AG10803 (cell line): ENCODE data around the gene STK39.

Source experiments
- DNase-seq: peaks from one replicate; pipeline ENCODE4 v3.0.0; 2010; ENCODE audit warnings: low read depth
- H3K4me3 ChIP-seq: 2 replicates; pipeline ENCODE4 v1.5.1; 2011; ENCODE audit warnings: mild to moderate bottlenecking, low read length, control low read depth
- CTCF ChIP-seq: conservative IDR thresholded peaks from 2 replicates; pipeline ENCODE4 v1.5.1; 2011; ENCODE audit warnings: mild to moderate bottlenecking, low read length, control low read depth, inconsistent platforms

Gene STK39

GRCh38 chr2:168233726-168234406, 13.5 kb downstream of the STK39 start:
- no peak for TF ChIP-seq CTCF
- no peak overlapping the region for H3K4me3 ChIP-seq
- DNase-seq: no peak

DNA sequence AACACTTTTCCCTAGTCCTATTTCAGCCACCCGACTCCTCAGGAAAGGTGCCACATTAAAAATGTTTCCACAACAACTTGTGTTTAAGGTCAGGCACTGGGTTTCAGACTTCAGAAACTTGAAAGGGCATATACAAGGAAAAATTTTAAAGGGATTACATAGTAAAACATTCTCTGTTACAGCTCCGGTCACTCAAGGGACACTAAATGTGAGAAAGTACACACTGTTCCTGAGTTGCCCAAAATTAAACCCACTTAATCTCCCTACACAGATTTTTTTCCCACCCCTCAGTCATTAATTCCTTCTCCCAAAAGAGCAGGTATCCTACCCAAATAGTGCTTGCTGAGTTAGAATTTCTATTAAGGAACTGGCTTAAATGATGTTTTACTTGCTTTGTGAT, 14.2 kb downstream of the STK39 start:
- no peak for DNase-seq
- TF ChIP-seq CTCF: no peak
- H3K4me3 ChIP-seq: no peak overlapping the region

DNA sequence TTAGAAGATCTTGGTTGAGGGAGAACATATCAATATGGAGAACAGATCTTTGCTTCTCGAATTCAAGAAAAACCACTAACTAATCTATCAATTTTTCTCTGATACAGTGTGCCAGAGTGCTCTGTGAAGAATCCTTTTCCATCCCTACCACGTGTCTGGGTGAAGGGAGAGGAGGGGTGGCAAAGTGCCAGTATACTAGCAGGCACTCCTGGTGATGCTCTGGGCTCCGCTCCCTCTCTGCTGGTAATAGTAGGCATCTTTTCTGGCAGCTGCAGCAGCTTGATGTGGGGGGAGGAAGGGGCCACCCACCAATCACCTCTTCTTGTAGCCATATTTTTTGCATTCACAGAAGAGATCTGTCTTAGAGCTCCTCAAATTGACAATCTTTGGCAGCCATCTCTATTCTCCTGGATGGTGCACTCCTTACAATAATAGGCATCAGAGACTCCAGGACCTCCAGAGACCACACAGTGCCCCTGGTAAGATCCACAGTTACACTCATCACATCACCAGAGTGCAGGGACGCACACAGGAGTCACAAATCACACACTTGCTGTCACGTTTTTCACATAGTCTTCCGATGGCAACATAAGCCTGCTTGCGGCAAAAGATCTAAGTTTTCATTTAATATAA, 15.7 kb downstream of the STK39 start:
- no peak for TF ChIP-seq CTCF
- no peak overlapping the region for H3K4me3 ChIP-seq
- no peak for DNase-seq

DNA sequence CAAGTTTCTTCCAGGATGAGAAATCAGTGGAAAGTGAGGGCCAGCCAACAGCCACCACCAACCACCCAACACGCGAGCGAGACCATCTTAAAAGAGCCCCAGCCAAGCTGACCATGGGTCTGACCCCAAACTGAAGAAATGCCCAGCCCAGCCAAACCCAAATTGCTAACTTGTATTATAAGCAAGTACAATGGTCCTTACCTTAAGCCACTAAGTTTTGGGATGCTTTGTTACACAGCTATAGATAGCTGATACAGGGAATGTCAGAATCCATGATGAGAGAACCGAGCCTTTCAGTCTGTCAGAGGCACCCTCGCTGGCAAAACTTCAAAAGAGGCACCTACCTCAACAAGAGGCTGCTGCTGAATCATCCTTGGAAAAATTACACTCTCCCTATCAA, 17.0 kb downstream of the STK39 start:
- no peak overlapping the region for H3K4me3 ChIP-seq
- DNase-seq: no peak
- TF ChIP-seq CTCF: no peak

DNA sequence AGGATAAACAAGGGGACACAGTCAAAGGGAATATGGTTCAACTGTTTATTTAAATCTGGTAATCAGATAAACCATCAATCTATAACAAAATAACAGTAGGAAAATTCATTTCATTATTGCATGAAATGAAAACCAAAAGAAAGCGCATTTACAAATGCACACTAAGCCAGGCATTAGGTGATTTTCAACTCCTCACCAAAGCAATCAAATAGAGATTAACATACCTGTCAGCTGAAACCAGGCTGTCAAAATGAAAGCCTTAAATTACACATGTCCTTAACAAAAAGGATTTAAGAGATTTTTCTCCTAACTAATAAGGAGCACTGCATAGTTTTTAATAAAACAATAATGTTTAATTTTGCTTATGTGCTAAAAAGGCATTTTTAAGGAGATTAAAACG, 23.0 kb downstream of the STK39 start:
- no peak overlapping the region for H3K4me3 ChIP-seq
- no peak for TF ChIP-seq CTCF
- no peak for DNase-seq

GRCh38 chr2:168222088-168222487, 25.3 kb downstream of the STK39 start:
- H3K4me3 ChIP-seq: no peak overlapping the region
- TF ChIP-seq CTCF: no peak
- DNase-seq: no peak
